Measurements from ENCODE around the gene TMCO4.

GRCh38 chr1:19776287-19776686 lies 23.4 kb downstream of the TMCO4 start:
- TF ChIP-seq CTCF (IDR thresholded peaks at IDR 0.05), result no peak
- no peak for TF ChIP-seq POLR2A (IDR thresholded peaks at IDR 0.05)
